HG03039 (cell line): ENCODE measurements around the gene ZNF629.

Source experiments
- ATAC-seq: cut with Tn5 transposase; IDR thresholded peaks from one replicate; pipeline ENCODE4 v1.9.1; 2021; ENCODE audit warnings: mild to moderate bottlenecking, moderate library complexity; ENCODE audit not compliant: unreplicated experiment

ZNF629 gene

DNA sequence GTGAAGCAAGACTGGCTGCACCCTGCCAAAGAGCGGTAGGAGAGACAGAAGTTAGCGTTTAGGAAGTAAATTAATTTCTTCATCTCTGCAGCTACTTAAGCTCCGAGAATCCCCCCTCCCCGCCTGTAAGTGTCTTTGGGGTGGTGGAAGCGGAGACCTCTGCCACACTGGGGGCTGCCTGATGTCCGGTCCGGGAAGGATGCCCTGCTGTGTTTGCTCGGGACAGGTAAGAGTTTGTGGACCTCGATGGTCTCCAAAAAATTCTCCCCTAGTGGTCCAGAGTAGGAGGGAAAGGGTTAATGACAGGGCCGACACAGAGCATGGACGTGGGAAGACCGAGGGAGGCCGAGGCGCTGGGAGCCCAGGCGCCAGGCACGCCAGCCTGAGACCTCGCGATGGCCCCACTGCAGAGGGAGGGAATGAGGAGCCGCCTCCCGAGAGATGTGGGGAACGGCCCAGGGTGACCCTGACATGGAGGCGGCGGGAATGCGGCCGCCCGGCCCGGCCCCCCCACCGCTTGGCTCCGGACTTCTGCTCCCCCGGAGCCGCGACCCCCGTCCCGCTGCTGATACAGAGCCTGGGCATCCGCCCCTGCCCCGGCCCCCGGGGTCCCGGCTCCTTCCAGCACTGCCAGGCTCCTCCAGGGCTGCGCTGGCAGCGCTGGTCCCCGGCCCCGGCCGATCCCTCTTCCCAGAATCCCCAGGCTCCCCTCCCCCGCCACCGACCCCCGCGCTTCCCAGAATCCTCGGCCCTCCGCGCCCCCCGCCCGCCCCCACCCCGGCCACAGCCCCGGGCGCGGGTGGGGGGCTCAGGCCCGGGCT, 680 bp downstream of the ZNF629 start:
- no peak for ATAC-seq

GRCh38 chr16:30785126-30786106, 1.6 kb downstream of the ZNF629 start:
- no peak for ATAC-seq

- ATAC-seq: no peak
Measured at GRCh38 chr16:30784215-30784614, 2.8 kb downstream of the ZNF629 start.

- no peak for ATAC-seq
Measured at GRCh38 chr16:30783280-30784109, 3.5 kb downstream of the ZNF629 start.

DNA sequence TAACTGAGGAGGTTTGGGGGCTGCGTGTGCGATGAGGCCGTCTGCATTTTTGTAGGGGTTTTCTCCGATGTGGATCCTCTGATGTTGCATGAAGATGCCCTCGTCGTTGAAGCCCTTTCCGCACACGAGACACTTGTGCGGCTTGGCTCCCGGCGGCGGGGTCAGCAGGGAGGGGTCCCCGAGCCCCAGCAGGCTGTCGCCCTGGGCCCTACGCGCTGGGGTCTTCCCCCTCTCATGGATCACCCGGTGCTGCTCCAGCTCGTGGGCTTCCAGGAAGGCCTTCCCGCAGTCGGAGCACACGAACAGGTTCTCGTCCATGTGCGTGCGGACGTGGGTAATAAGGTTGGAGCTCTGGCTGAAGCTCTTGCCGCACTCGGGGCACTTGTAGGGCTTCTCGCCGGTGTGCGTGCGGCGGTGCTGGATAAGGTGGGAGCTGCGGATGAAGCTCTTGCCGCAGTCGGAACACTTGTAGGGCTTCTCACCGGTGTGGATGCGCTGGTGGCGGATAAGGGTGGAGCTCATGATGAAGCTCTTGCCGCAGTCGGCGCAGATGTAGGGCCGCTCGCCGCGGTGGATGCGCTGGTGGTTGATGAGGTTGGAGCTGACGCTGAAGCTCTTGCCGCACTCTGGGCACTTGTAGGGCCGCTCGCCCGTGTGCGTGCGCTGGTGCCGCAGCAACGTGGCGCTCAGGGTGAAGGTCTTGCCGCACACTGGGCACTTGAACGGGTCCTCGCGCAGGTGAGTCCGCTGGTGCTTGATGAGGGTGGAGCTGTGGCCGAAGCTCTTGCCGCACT, 4.3 kb downstream of the ZNF629 start:
- no peak for ATAC-seq

DNA sequence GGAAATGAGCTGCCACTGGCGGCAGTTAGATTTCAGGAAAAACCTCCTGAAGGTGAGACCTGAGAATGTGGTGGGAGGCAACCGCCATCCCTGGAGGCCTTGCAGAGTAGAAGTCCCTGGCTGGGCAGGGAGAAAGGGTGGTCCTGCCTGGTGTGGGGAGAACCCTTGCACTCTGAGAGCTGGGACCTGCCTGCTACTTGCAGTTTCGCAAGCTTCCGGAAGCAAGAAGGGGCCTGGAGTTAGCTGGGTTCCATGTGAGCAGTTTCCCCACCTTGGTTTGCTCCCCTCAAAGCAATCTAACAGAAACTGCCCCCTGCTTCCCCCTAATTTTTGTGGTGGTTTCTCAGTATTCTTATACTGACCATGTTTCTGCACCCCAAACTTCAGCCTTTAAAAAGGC, 6.5 kb downstream of the ZNF629 start:
- ATAC-seq: no peak

- no peak for ATAC-seq
Measured at GRCh38 chr16:30780021-30780420, 7.0 kb downstream of the ZNF629 start.

DNA sequence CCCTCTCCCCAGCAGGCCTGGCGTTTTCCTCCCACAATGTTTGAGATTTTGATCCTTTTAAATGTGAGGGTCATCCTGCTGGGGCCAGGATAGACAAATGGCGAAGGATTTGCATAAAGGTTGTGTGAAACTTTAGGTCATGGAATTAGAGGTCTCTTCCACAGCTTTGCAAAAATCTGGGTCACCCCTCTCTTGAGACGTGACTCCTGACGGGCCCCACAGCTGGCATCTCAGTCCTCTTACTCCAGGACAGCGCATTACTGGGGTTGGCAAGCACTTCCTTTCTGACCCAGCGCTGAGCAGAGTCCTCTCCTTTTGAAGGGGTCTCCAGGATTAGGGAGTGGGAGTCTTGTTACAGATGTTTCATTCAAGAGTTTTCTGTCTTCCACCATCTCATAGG, 7.4 kb downstream of the ZNF629 start:
- no peak for ATAC-seq

GRCh38 chr16:30778549-30779244, 8.3 kb downstream of the ZNF629 start:
- no peak for ATAC-seq

DNA sequence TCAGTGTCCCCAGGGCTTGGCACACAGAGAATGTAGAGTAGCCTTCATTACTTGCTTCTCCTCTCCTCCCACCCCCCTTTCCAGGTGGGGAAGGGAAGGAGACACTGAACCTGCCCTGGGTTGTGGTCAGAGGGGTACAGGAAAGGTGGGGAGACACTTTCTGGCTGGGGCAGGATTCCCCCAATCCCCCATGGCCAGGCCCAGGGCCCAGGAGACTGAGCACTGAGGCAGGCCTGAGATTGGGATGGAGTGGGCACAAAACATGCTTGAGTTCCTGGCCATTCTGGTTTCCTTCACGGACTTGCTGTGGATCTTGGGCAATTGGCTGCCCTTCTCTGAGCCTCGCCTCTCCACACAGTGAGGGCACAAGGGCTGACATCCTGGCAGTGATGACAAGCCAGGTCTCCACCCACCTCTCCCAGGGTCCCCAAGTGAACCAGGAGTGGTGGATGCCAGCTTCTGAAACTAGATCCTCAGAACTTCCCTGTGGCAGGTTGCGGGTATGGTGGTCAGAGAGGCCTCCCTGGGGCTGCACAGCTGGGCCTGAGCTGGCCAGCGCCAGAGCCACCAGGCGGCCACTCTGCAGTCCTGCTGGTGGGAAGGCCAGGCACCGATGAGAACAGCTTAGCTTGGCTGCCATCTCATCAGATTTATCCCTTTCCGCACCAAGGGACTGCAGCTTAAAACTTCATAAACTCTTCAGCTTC, 9.3 kb downstream of the ZNF629 start:
- ATAC-seq: no peak

DNA sequence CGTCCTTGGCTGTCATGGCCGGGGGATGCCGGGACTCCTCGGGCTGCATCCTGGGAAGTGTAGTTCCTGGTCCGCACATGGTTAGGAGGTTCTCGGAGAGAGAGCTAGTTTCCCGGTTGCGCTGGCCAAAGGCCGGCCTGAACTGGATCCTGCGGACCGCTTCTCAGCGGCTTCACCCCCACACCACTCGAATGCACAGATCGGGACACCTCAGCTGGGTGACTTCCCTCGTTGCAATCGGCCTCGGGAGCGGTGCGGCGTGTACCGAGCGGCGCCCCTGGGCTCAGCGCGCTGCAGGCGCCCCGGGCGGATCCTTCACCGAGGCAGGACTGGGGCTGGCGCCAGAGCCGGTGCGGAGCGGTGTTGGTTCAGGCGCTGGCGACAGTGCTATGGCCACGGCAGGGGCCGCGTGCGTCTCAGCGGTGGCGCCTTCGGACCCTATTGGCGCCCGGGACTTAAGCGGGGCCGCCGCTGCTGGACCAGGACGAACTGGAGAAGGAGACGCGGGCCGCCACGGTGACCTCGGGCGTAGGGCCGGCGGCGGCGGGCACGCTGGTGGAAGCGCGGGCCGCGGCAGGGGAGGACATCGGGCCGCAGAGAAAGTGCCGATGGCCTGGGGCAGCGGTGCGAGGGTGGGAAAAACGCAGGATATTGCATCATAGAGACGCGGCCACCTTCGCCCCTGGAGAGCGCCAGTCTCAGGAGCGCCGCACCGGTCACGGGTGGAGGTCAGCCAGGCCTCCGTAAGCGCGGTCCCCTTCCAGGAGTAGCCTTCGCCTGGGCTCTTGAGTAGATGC, 11.4 kb downstream of the ZNF629 start:
- peak; percentile 50 for ATAC-seq

DNA sequence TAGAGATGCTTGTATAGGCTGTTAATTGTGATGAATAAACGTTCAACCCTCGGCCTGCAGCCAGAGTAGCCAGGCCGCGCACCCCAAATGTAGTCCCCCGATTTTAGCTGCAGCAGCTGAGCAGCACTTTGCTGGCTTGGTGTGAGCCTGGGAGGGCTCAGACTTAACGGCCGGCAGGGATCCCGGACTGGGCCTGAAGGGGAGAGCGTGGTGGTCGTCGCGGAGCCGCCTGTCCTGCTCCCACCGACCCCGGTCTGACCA, 11.9 kb downstream of the ZNF629 start:
- ATAC-seq: no peak

GRCh38 chr16:30774367-30775130, 12.5 kb downstream of the ZNF629 start:
- no peak for ATAC-seq

GRCh38 chr16:30773826-30774225, 13.2 kb downstream of the ZNF629 start:
- no peak for ATAC-seq

- ATAC-seq: no peak
Measured at GRCh38 chr16:30771726-30772125, 15.3 kb downstream of the ZNF629 start.

GRCh38 chr16:30769379-30770089, 17.5 kb downstream of the ZNF629 start:
- ATAC-seq: no peak

DNA sequence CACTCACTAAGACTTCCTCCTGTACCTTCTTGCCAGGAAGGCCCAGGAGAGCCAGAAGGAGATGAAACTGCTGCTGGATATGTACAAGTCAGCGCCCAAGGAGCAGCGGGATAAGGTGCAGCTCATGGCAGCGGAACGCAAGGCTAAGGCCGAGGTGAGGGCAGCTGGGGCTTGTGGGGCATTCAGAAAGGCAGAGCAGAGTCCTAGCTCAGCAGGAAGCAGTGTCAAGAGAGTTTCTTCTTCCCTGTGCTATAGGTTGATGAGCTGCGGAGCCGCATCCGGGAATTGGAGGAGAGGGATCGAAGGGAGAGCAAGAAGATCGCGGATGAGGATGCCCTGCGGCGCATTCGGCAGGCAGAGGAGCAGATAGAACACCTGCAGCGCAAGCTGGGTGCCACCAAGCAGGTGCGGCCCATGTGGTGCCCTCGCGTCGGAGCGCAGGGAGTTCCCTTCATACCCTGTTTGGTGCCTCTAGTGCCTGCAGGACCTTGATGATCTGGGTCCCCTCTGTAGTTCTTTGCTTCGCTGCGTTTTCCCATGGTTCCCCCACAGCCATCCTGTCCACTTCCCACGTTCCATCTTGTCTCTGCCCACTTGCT, 18.3 kb downstream of the ZNF629 start:
- ATAC-seq: no peak
